ENCODE results near the gene GMIP. TPM values are rescaled to one million over a fixed set of nuclear protein-coding genes. Genes with fewer than 3 reads are reported as not detected.

The GMIP gene
- total RNA-seq, 1 experiment from 2014 or later = 17.3 TPM

GRCh38 chr19:19631346-19631745, 12.1 kb downstream of the GMIP start:
- no peak for TF ChIP-seq CTCF (IDR thresholded peaks at IDR 0.05; ENCODE audit: unreplicated experiment)
- BruUV-seq (replicated peaks) = no TSS peak
- DNase-seq = no peak
- intact Hi-C loops (cut with micrococcal nuclease; ENCODE audit: unreplicated experiment) = no loop called here
- Mint-ChIP-seq H3K27me3 (ENCODE audit: unreplicated experiment) (no peaks in the 10 kb centered on the region), H3K36me3 (ENCODE audit: insufficient read depth, unreplicated experiment) (peaks cover 48% of the 10 kb centered on the region), H3K9me3 (ENCODE audit: low read depth, unreplicated experiment) (no peaks in the 10 kb centered on the region), H3K4me1 (ENCODE audit: low read depth, unreplicated experiment) (peaks cover 6% of the 10 kb centered on the region), H3K27ac (ENCODE audit: unreplicated experiment) (no peak overlapping the region), H3K4me3 (ENCODE audit: low read depth, unreplicated experiment) (no peak overlapping the region)
- CTCF ChIA-PET = no interaction called here

DNA sequence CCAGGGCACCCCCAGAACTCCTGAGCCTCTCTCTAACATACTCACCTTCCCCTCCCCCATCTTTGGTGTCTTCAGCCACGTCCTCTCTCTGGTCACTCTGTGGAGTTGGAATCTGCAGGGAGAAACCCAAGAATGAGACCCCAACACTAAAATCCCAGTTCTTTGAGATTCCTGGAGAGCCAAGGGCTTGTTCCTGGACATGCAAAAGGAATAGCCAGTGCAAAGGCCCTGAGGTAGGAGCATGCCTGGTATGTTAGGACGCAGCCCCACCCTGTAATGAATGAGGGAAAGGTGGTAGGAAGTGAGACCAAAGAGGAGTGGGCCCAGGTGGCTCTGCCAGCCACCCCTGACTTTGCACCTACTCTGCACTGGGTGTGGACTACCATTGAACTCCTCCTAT, 13.0 kb downstream of the GMIP start:
- Mint-ChIP-seq H3K27me3 (ENCODE audit: unreplicated experiment) (no peaks in the 10 kb centered on the region), H3K9me3 (ENCODE audit: low read depth, unreplicated experiment) (no peaks in the 10 kb centered on the region), H3K27ac (ENCODE audit: unreplicated experiment) (no peak overlapping the region), H3K4me1 (ENCODE audit: low read depth, unreplicated experiment) (peaks cover 11% of the 10 kb centered on the region), H3K4me3 (ENCODE audit: low read depth, unreplicated experiment) (no peak overlapping the region), H3K36me3 (ENCODE audit: insufficient read depth, unreplicated experiment) (peaks cover 50% of the 10 kb centered on the region)
- intact Hi-C loops (cut with micrococcal nuclease; ENCODE audit: unreplicated experiment) = no loop called here
- TF ChIP-seq CTCF (IDR thresholded peaks at IDR 0.05; ENCODE audit: unreplicated experiment) = no peak
- CTCF ChIA-PET = no interaction called here
- BruUV-seq (replicated peaks) = no TSS peak
- DNase-seq = no peak

GRCh38 chr19:19630062-19630414, 13.4 kb downstream of the GMIP start:
- intact Hi-C loops (cut with micrococcal nuclease; ENCODE audit: unreplicated experiment) = no loop called here
- Mint-ChIP-seq H3K4me3 (ENCODE audit: low read depth, unreplicated experiment) (no peak overlapping the region), H3K9me3 (ENCODE audit: low read depth, unreplicated experiment) (no peaks in the 10 kb centered on the region), H3K4me1 (ENCODE audit: low read depth, unreplicated experiment) (peaks cover 11% of the 10 kb centered on the region), H3K36me3 (ENCODE audit: insufficient read depth, unreplicated experiment) (peaks cover 50% of the 10 kb centered on the region), H3K27me3 (ENCODE audit: unreplicated experiment) (no peaks in the 10 kb centered on the region), H3K27ac (ENCODE audit: unreplicated experiment) (no peak overlapping the region)
- DNase-seq = no peak
- CTCF ChIA-PET = no interaction called here
- TF ChIP-seq CTCF (IDR thresholded peaks at IDR 0.05; ENCODE audit: unreplicated experiment) = no peak
- no TSS peak for BruUV-seq (replicated peaks)

DNA sequence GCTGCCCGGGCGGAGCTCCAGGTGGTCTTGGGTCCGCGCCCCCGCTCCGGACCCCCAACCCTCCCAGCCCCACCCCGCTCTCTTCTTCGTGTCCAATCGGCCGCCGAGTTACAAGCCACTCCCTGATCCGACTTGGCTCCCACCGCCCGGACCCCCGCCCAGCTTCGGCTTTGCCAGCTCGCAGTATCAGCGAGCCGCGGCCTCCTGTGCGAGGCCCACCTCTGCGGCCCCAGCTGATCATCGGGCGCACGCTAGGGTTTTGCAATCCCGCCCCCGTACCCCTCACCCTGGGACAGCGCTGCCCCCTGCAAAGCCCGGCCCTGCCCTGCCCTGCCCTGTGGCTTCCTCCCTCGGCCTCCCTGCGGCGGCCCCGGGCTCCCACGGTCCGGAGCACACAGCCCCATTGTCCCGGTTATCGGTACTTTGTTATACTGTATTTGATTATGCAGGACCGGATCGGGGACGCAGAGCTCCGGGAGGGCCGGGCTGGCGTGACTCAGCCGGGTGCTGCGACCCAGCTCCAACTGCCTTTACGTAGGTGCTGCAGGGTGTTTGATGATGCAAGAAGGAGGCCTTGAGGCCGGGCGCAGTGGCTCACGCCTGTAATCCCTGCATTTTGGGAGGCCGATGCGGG, 14.8 kb downstream of the GMIP start:
- Mint-ChIP-seq H3K27me3 (ENCODE audit: unreplicated experiment) (no peaks in the 10 kb centered on the region), H3K36me3 (ENCODE audit: insufficient read depth, unreplicated experiment) (peaks cover 48% of the 10 kb centered on the region), H3K27ac (ENCODE audit: unreplicated experiment) (peak overlapping the region; percentile 88), H3K4me1 (ENCODE audit: low read depth, unreplicated experiment) (peaks cover 11% of the 10 kb centered on the region), H3K9me3 (ENCODE audit: low read depth, unreplicated experiment) (no peaks in the 10 kb centered on the region), H3K4me3 (ENCODE audit: low read depth, unreplicated experiment) (peak overlapping the region; percentile 83)
- BruUV-seq (replicated peaks) = no TSS peak
- no peak for TF ChIP-seq CTCF (IDR thresholded peaks at IDR 0.05; ENCODE audit: unreplicated experiment)
- CTCF ChIA-PET = interaction anchor here (0.6 to 1.0 kb wide), 3 partner anchors 15 to 469 kb away, joined by 3 to 5 read pairs (median 4); partner anchors contain the start of gene GMIP
- DNase-seq = peak; percentile 83
- intact Hi-C loops (cut with micrococcal nuclease; ENCODE audit: unreplicated experiment) = no loop called here
